Mesendoderm (in vitro differentiated cells): Measurements from ENCODE around the gene ZBTB43.
A peak's percentile ranks its signal among the peaks of the same experiment; 100 is the strongest.

Experiments used
- DNase-seq: peaks from one replicate; pipeline ENCODE4 v3.0.0; 2013
- H2AK5ac ChIP-seq: 2 replicates; pipeline ENCODE4 v1.6.1; 2013; ENCODE audit warnings: low read length, inconsistent platforms
- H2BK120ac ChIP-seq: 2 replicates; pipeline ENCODE4 v1.6.1; 2013; ENCODE audit warnings: low read depth, mild to moderate bottlenecking, low read length, moderate library complexity, mixed read lengths
- H2BK15ac ChIP-seq: replicated peaks from 2 replicates; pipeline ENCODE4 v1.6.1; 2013; ENCODE audit warnings: low read depth, mild to moderate bottlenecking, moderate library complexity
- H2BK5ac ChIP-seq: 2 replicates; pipeline ENCODE4 v1.6.1; 2013; ENCODE audit warnings: low read length, inconsistent platforms
- H3K18ac ChIP-seq: 2 replicates; pipeline ENCODE4 v1.6.1; 2013; ENCODE audit warnings: mild to moderate bottlenecking, low read length, mixed read lengths
- H3K23ac ChIP-seq: one replicate; pipeline ENCODE4 v1.6.1; 2013; ENCODE audit warnings: low read length
- H3K27ac ChIP-seq: 2 replicates; pipeline ENCODE4 v1.5.1; 2013; ENCODE audit warnings: low read depth, mild to moderate bottlenecking, inconsistent platforms, low read length, moderate library complexity
- H3K27me3 ChIP-seq: 2 replicates; pipeline ENCODE4 v1.6.1; 2013; ENCODE audit warnings: low read length, control low read depth, mild to moderate bottlenecking, inconsistent platforms; ENCODE audit not compliant: insufficient read depth, poor library complexity
- H3K36me3 ChIP-seq: 2 replicates; pipeline ENCODE4 v1.6.1; 2013; ENCODE audit warnings: low read length, inconsistent platforms; ENCODE audit not compliant: control insufficient read depth, insufficient read depth
- H3K4ac ChIP-seq: one replicate; pipeline ENCODE4 v1.6.1; 2013; ENCODE audit warnings: low read depth, mild to moderate bottlenecking, low read length, moderate library complexity
- H3K4me1 ChIP-seq: 2 replicates; pipeline ENCODE4 v1.6.1; 2013; ENCODE audit warnings: low read depth, low read length, inconsistent platforms; ENCODE audit not compliant: control insufficient read depth
- H3K4me2 ChIP-seq: 2 replicates; pipeline ENCODE4 v1.6.1; 2013; ENCODE audit warnings: low read length
- H3K4me3 ChIP-seq: 2 replicates; pipeline ENCODE4 v1.5.1; 2013; ENCODE audit warnings: mild to moderate bottlenecking, low read length
- H3K56ac ChIP-seq: one replicate; pipeline ENCODE4 v1.6.1; 2013; ENCODE audit warnings: low read length
- H3K79me1 ChIP-seq: 2 replicates; pipeline ENCODE4 v1.6.1; 2013; ENCODE audit warnings: low read length, inconsistent platforms
- H3K79me2 ChIP-seq: 2 replicates; pipeline ENCODE4 v1.6.1; 2013; ENCODE audit warnings: mild to moderate bottlenecking, low read length; ENCODE audit not compliant: control insufficient read depth, insufficient read depth
- H3K9ac ChIP-seq: 2 replicates; pipeline ENCODE4 v1.6.1; 2013; ENCODE audit warnings: low read length, inconsistent platforms
- H4K5ac ChIP-seq: one replicate; pipeline ENCODE4 v1.6.1; 2013; ENCODE audit warnings: low read length
- H4K8ac ChIP-seq: one replicate; pipeline ENCODE4 v1.6.1; 2013; ENCODE audit warnings: low read depth, mild to moderate bottlenecking, control low read depth, low read length, moderate library complexity
- WGBS: extraction: QIAGEN DNeasy Blood & Tissue Kit; methylation state at CpG from one replicate; pipeline ENCODE4 v1.1.7; 2013; ENCODE audit warnings: low lambda C conversion rate, missing lambda C conversion rate; ENCODE audit not compliant: insufficient coverage; ENCODE audit errors: extremely low coverage; 5-methylcytosine and 5-hydroxymethylcytosine counted together

Gene ZBTB43

GRCh38 chr9:126875756-126876510 lies 71.1 kb downstream of the ZBTB43 start:
- Histone ChIP-seq H3K79me2 (peaks cover 7% of the 10 kb centered on the region), H3K27me3 (no peaks in the 10 kb centered on the region), H4K8ac (no peak overlapping the region), H3K4me3 (no peak overlapping the region), H2AK5ac (no peak overlapping the region), H2BK15ac (no peak overlapping the region), H2BK5ac (no peak overlapping the region), H3K79me1 (peaks cover 5% of the 10 kb centered on the region), H3K4me2 (no peak overlapping the region), H3K27ac (no peak overlapping the region), H3K36me3 (no peaks in the 10 kb centered on the region), H3K9ac (no peak overlapping the region), H3K18ac (no peak overlapping the region), H2BK120ac (no peak overlapping the region), H3K56ac (no peak overlapping the region), H3K23ac (no peak overlapping the region), H3K4me1 (peaks cover 6% of the 10 kb centered on the region), H4K5ac (no peak overlapping the region), H3K4ac (no peak overlapping the region)
- WGBS: no CpG with 5 or more reads among the region's 4 CpGs
- DNase-seq: peak; percentile 13

GRCh38 chr9:126876531-126876930 lies 71.7 kb downstream of the ZBTB43 start:
- H2AK5ac ChIP-seq: no peak overlapping the region
- no peak overlapping the region for H3K56ac ChIP-seq
- no peak overlapping the region for H2BK15ac ChIP-seq
- no peak overlapping the region for H3K9ac ChIP-seq
- peaks cover 7% of the 10 kb centered on the region for H3K79me2 ChIP-seq
- no peak overlapping the region for H2BK5ac ChIP-seq
- H3K27ac ChIP-seq: no peak overlapping the region
- no peak overlapping the region for H2BK120ac ChIP-seq
- H4K5ac ChIP-seq: no peak overlapping the region
- no CpG with 5 or more reads among the region's 4 CpGs for WGBS
- H3K23ac ChIP-seq: no peak overlapping the region
- H4K8ac ChIP-seq: no peak overlapping the region
- H3K4me3 ChIP-seq: no peak overlapping the region
- H3K18ac ChIP-seq: no peak overlapping the region
- peaks cover 6% of the 10 kb centered on the region for H3K4me1 ChIP-seq
- peaks cover 5% of the 10 kb centered on the region for H3K79me1 ChIP-seq
- no peak overlapping the region for H3K4me2 ChIP-seq
- DNase-seq: no peak
- no peaks in the 10 kb centered on the region for H3K36me3 ChIP-seq
- H3K27me3 ChIP-seq: no peaks in the 10 kb centered on the region
- no peak overlapping the region for H3K4ac ChIP-seq

- Histone ChIP-seq H3K23ac (no peak overlapping the region), H2AK5ac (no peak overlapping the region)
- WGBS: no CpG with 5 or more reads among the region's 9 CpGs
Observed at GRCh38 chr9:126877418-126877817, 72.6 kb downstream of the ZBTB43 start.

GRCh38 chr9:126879288-126879687 lies 74.4 kb downstream of the ZBTB43 start:
- no peak overlapping the region for H4K8ac ChIP-seq
- no peak overlapping the region for H3K4me2 ChIP-seq
- no peak overlapping the region for H3K9ac ChIP-seq
- H2BK5ac ChIP-seq: no peak overlapping the region
- H3K79me1 ChIP-seq: peaks cover 7% of the 10 kb centered on the region
- no peak for DNase-seq
- H3K79me2 ChIP-seq: peaks cover 4% of the 10 kb centered on the region
- H3K27ac ChIP-seq: no peak overlapping the region
- H3K36me3 ChIP-seq: no peaks in the 10 kb centered on the region
- no peaks in the 10 kb centered on the region for H3K4me1 ChIP-seq
- no peak overlapping the region for H2BK120ac ChIP-seq
- no peak overlapping the region for H2BK15ac ChIP-seq
- no peaks in the 10 kb centered on the region for H3K27me3 ChIP-seq
- no peak overlapping the region for H3K23ac ChIP-seq
- no peak overlapping the region for H4K5ac ChIP-seq
- no peak overlapping the region for H3K56ac ChIP-seq
- H3K4ac ChIP-seq: no peak overlapping the region
- no peak overlapping the region for H2AK5ac ChIP-seq
- H3K18ac ChIP-seq: no peak overlapping the region
- WGBS: no CpG with 5 or more reads among the region's 9 CpGs
- H3K4me3 ChIP-seq: no peak overlapping the region

More at GRCh38 chr9:126877418-126877817, 72.6 kb downstream of the ZBTB43 start:
- H2BK15ac ChIP-seq: no peak overlapping the region
- peaks cover 7% of the 10 kb centered on the region for H3K79me2 ChIP-seq
- H3K27ac ChIP-seq: no peak overlapping the region
- H3K18ac ChIP-seq: no peak overlapping the region
- no peak overlapping the region for H4K8ac ChIP-seq
- H3K4me1 ChIP-seq: peaks cover 6% of the 10 kb centered on the region
- H3K4me2 ChIP-seq: no peak overlapping the region
- H3K9ac ChIP-seq: no peak overlapping the region
- no peak overlapping the region for H3K56ac ChIP-seq
- no peak overlapping the region for H2BK5ac ChIP-seq
- no peak overlapping the region for H3K4me3 ChIP-seq
- H3K27me3 ChIP-seq: no peaks in the 10 kb centered on the region
- no peaks in the 10 kb centered on the region for H3K36me3 ChIP-seq
- H2BK120ac ChIP-seq: no peak overlapping the region
- H4K5ac ChIP-seq: no peak overlapping the region
- peaks cover 6% of the 10 kb centered on the region for H3K79me1 ChIP-seq
- DNase-seq: no peak
- H3K4ac ChIP-seq: no peak overlapping the region

- no peak overlapping the region for H3K56ac ChIP-seq
- no peak overlapping the region for H3K27ac ChIP-seq
- H2BK5ac ChIP-seq: no peak overlapping the region
- no peak overlapping the region for H3K18ac ChIP-seq
- peaks cover 5% of the 10 kb centered on the region for H3K79me1 ChIP-seq
- H3K4me1 ChIP-seq: no peaks in the 10 kb centered on the region
- no peak overlapping the region for H3K4me2 ChIP-seq
- no peaks in the 10 kb centered on the region for H3K36me3 ChIP-seq
- DNase-seq: no peak
- peaks cover 2% of the 10 kb centered on the region for H3K79me2 ChIP-seq
- no peak overlapping the region for H4K8ac ChIP-seq
- no peak overlapping the region for H2AK5ac ChIP-seq
- WGBS: no CpG with 5 or more reads among the region's 23 CpGs
- H3K27me3 ChIP-seq: no peaks in the 10 kb centered on the region
- H3K4me3 ChIP-seq: no peak overlapping the region
- H3K9ac ChIP-seq: no peak overlapping the region
- H3K23ac ChIP-seq: no peak overlapping the region
- no peak overlapping the region for H3K4ac ChIP-seq
- H2BK15ac ChIP-seq: no peak overlapping the region
- H2BK120ac ChIP-seq: no peak overlapping the region
- H4K5ac ChIP-seq: no peak overlapping the region
Observed at GRCh38 chr9:126880226-126880946, 75.5 kb downstream of the ZBTB43 start.
